Prostate gland (tissue), 2 donors: ENCODE data around the gene DPY30. TPM values are rescaled to one million over a fixed set of nuclear protein-coding genes. Genes with fewer than 3 reads are reported as not detected.

Source experiments
- DNase-seq: peaks from one replicate; pipeline ENCODE4 v3.0.0-alpha.2; 2019; ENCODE audit warnings: low spot score
- H3K27ac ChIP-seq, 2 donors: fragments of 200-600 bp; sonication (generic); 2 replicates each; pipeline ENCODE4 v1.5.1; 2017 to 2019
- H3K27me3 ChIP-seq: fragments of 200-600 bp; sonication (generic); replicated peaks from 2 replicates; pipeline ENCODE4 v1.5.1; 2019; ENCODE audit not compliant: insufficient read depth
- H3K36me3 ChIP-seq, 2 donors: fragments of 200-600 bp; sonication (generic); 1 replicate in 1 of 2; 2 replicates in 1 of 2; pipeline versions ENCODE4 v1.5.1 to v1.8.1; 2017 to 2019
- H3K4me1 ChIP-seq: fragments of 200-600 bp; sonication (generic); replicated peaks from 2 replicates; pipeline ENCODE4 v1.5.1; 2019
- H3K4me3 ChIP-seq, 2 donors: fragments of 200-600 bp; sonication (generic); 2 replicates each; pipeline ENCODE4 v1.5.1; 2017 to 2019
- H3K9me3 ChIP-seq: fragments of 200-600 bp; sonication (generic); 2 replicates; pipeline ENCODE4 v1.5.1; 2017
- POLR2A ChIP-seq: fragments of 450-650 bp; IDR thresholded peaks from one replicate; pipeline ENCODE4 v1.6.1; 2016; ENCODE audit warnings: antibody characterized with exemption, mild to moderate bottlenecking
- POLR2AphosphoS5 ChIP-seq: sonication (generic); formaldehyde crosslinking; IDR thresholded peaks from one replicate; pipeline ENCODE4 v1.6.1; 2017; ENCODE audit warnings: antibody characterized with exemption
- WGBS: methylation state at CpG from one replicate; pipeline ENCODE4 v1.1.5; 2018; 5-methylcytosine and 5-hydroxymethylcytosine counted together
- intact Hi-C: fragments of 100-400 bp; cut with DNase I; formaldehyde crosslinking; loops from one replicate; pipeline ENCODE4 v1.14.2; 2022
- total RNA-seq, 2 donors: library from RNA; depleted of rRNA; stranded (reverse); fragments of >200 nt; gene quantifications; one replicate each; pipeline ENCODE4 v1.1.0, GENCODE V29; 2016
- TF ChIP-seq, protein P1 (sequence below), 4 experiments: fragments of 200-600 bp in 2 of 4; fragments of 450-650 bp in 2 of 4; sonication (generic) in 2 of 4; IDR thresholded peaks; 1 replicate in 3 of 4; 2 replicates in 1 of 4; pipeline ENCODE4 v1.5.1; 2016 to 2019; ENCODE audit warnings: antibody characterized with exemption in 4 of 4, mild to moderate bottlenecking in 2 of 4, moderate library complexity in 2 of 4

DPY30 gene
- total RNA-seq, 2 donors from 2014 or later = 36.5 to 93.3 TPM

GRCh38 chr2:31989946-31990345 is 49.7 kb downstream of the DPY30 start:
- no peaks in the 10 kb centered on the region for H3K9me3 ChIP-seq
- 88% methylated on average over 4 of the region's 4 CpGs for WGBS
- intact Hi-C loops = no loop called here

DNA sequence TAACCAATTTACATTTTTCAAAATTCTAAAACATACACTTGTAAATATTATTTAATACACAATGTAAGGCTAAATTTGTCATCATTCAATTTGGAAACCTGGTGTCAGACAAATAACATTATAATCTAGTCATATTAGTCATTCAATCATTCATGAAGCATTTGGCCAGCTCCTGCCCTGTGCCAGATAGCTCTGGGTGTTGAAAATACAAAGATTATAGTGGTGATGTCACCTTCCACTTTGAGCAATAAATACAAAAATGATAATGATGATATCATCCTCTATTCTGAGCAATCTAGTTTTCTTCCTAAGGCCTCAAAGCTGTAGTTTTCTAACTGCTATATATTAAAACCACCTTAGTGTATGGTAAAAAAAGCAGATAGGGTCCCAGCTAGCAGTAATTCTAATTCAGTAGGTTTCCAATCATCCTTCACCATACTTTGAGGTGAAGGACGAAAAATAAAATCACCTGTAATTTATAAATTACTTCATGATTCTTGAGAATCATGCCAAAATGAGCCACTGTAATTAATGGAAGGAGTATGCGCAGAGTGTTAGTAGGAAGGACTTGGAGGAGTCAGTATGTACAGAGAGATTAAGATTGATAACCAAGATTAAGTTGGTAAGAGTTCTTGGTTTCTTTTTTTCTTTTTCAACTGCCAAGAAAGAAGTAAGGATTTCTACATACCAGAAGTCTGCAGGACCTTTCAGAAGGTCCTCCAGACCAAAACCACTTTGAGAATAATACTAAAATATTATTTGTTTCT is 52.0 kb downstream of the DPY30 start:
- TF ChIP-seq POLR2A = no peak
- TF ChIP-seq, protein P1, sequence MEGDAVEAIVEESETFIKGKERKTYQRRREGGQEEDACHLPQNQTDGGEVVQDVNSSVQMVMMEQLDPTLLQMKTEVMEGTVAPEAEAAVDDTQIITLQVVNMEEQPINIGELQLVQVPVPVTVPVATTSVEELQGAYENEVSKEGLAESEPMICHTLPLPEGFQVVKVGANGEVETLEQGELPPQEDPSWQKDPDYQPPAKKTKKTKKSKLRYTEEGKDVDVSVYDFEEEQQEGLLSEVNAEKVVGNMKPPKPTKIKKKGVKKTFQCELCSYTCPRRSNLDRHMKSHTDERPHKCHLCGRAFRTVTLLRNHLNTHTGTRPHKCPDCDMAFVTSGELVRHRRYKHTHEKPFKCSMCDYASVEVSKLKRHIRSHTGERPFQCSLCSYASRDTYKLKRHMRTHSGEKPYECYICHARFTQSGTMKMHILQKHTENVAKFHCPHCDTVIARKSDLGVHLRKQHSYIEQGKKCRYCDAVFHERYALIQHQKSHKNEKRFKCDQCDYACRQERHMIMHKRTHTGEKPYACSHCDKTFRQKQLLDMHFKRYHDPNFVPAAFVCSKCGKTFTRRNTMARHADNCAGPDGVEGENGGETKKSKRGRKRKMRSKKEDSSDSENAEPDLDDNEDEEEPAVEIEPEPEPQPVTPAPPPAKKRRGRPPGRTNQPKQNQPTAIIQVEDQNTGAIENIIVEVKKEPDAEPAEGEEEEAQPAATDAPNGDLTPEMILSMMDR (IDR thresholded peaks at IDR 0.05) = no peak
- TF ChIP-seq POLR2AphosphoS5 = no peak
- Histone ChIP-seq H3K27me3 (no peaks in the 10 kb centered on the region), H3K27ac (no peak overlapping the region), H3K36me3 (no peaks in the 10 kb centered on the region), H3K4me1 (no peaks in the 10 kb centered on the region), H3K9me3 (no peaks in the 10 kb centered on the region), H3K4me3 (no peak overlapping the region)
- WGBS = 85% methylated on average over 2 of the region's 2 CpGs
- intact Hi-C loops = no loop called here
- no peak for DNase-seq

More at GRCh38 chr2:31989946-31990345, 49.7 kb downstream of the DPY30 start:
- no peaks in the 10 kb centered on the region for H3K27me3 ChIP-seq
- H3K4me3 ChIP-seq = no peak overlapping the region
- no peaks in the 10 kb centered on the region for H3K36me3 ChIP-seq
- DNase-seq = no peak
- no peak for TF ChIP-seq POLR2AphosphoS5
- TF ChIP-seq, protein P1 (IDR thresholded peaks at IDR 0.05) = no peak
- no peak overlapping the region for H3K27ac ChIP-seq
- no peaks in the 10 kb centered on the region for H3K4me1 ChIP-seq

- Histone ChIP-seq H3K9me3 (no peaks in the 10 kb centered on the region), H3K27me3 (no peaks in the 10 kb centered on the region), H3K36me3 (no peaks in the 10 kb centered on the region), H3K4me1 (no peaks in the 10 kb centered on the region), H3K4me3 (no peak overlapping the region), H3K27ac (no peak overlapping the region)
- intact Hi-C loops = no loop called here
- WGBS = 86% methylated on average over 3 of the region's 3 CpGs
- DNase-seq = no peak
- TF ChIP-seq, protein P1 (IDR thresholded peaks at IDR 0.05) = no peak
- no peak for TF ChIP-seq POLR2A
- no peak for TF ChIP-seq POLR2AphosphoS5
Measured at GRCh38 chr2:31986906-31987305, 52.7 kb downstream of the DPY30 start.

DNA sequence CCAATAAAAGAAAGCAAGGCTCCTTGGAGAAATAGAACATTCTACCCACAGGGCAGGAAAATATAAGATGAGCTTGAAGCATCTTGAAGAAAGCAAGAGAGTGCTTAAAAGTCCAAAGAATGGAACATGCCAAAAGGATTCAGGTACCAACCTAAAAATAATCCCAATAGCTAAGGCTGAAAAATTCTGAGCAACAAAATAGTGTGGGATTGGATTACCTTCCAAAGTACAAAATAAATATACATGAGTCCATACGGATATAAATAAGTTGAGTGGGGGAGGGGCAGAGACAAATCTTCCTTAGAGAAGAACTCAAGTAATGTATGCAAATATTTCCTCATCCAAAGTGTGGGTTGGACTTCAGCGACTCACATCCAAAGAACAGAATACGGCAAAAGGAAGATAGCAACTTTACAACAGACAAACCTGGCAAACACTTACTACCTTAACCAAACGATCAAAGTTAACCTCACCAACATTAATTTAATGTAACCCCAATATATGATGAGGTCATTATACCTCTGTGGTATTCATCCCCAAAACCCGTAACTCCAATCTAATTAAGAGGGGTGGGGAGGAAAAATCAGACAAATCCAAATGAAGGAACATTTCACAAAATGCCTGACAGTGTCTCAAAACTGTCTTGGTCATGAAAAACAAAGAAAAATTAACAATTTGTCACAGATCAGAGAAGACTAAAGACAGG is 55.7 kb downstream of the DPY30 start:
- WGBS = 87% methylated on average over 5 of the region's 5 CpGs
- DNase-seq = no peak
- H3K9me3 ChIP-seq = no peaks in the 10 kb centered on the region
- H3K4me3 ChIP-seq = no peak overlapping the region
- intact Hi-C loops = no loop called here
- TF ChIP-seq POLR2AphosphoS5 (no peak), POLR2A (no peak)
- TF ChIP-seq, protein P1 (IDR thresholded peaks at IDR 0.05) = no peak
- no peaks in the 10 kb centered on the region for H3K27me3 ChIP-seq
- no peak overlapping the region for H3K27ac ChIP-seq
- H3K4me1 ChIP-seq = no peaks in the 10 kb centered on the region
- H3K36me3 ChIP-seq = no peaks in the 10 kb centered on the region
